ENCODE results near the gene SH3RF3. TPM values are rescaled to one million over a fixed set of nuclear protein-coding genes. Genes with fewer than 3 reads are reported as not detected.

SH3RF3 gene
- total and polyA plus RNA-seq, 2 of the 13 experiments (the other 11 are each of a cell fraction or from before 2014, with no cell fraction given) = 0.04 TPM; not detected in 1

GRCh38 chr2:109516445-109517117, 387.6 kb downstream of the SH3RF3 start (continued):
- TF ChIP-seq ZSCAN25 (CRISPR knock-in tag; IDR thresholded peaks at IDR 0.05) (peak; percentile 86), TERF1 (CRISPR knock-in tag; IDR thresholded peaks at IDR 0.05) (0 out of 2 replicates have a peak, but pooled peaks have one; percentile 28), ZFP1 (CRISPR knock-in tag; IDR thresholded peaks at IDR 0.05) (no peak), ZFP36 (IDR thresholded peaks at IDR 0.05; ENCODE audit: borderline replicate concordance, low read depth, low read length, partially characterized antibody) (peak; percentile 43), HCFC1 (IDR thresholded peaks at IDR 0.05; ENCODE audit: low read depth, low read length) (0 out of 2 replicates have a peak, but pooled peaks have one; percentile 14), ZNF646 (CRISPR knock-in tag; IDR thresholded peaks at IDR 0.05) (no peak), ZNF235 (CRISPR knock-in tag; IDR thresholded peaks at IDR 0.05; ENCODE audit: borderline replicate concordance) (0 out of 2 replicates have a peak, but pooled peaks have one; percentile 72), MAZ (IDR thresholded peaks at IDR 0.05; ENCODE audit: borderline replicate concordance, low read depth, low read length) (no peak), MAZ (CRISPR knock-in tag; IDR thresholded peaks at IDR 0.05; ENCODE audit: low read depth) (peak; percentile 64), PREB (CRISPR knock-in tag; IDR thresholded peaks at IDR 0.05) (no peak), KLF6 (CRISPR knock-in tag; IDR thresholded peaks at IDR 0.05) (0 out of 2 replicates have a peak, but pooled peaks have one; percentile 55), AFF4 (CRISPR knock-in tag; IDR thresholded peaks at IDR 0.05) (no peak), UBTF (CRISPR knock-in tag; IDR thresholded peaks at IDR 0.05) (peak; percentile 64; the same call in 1 of the 2 replicates)
